HepG2 (cell line): ENCODE data around the gene GMNN. TPM values are rescaled to one million over a fixed set of nuclear protein-coding genes. Genes with fewer than 3 reads are reported as not detected.

Experiments
- ARID4A ChIP-seq: sonication (generic); formaldehyde crosslinking; IDR thresholded peaks from 2 replicates; pipeline ENCODE4 v1.5.0; 2020; ENCODE audit warnings: mild to moderate bottlenecking, missing genetic modification reagents, borderline replicate concordance
- KIAA2018 ChIP-seq: sonication (generic); formaldehyde crosslinking; IDR thresholded peaks from 2 replicates; pipeline ENCODE4 v1.5.0; 2020; ENCODE audit warnings: mild to moderate bottlenecking, missing genetic modification reagents, borderline replicate concordance
- ZBTB40 ChIP-seq, 2 experiments: fragments of 450-650 bp in 1 of 2; sonication (generic) in 1 of 2; formaldehyde crosslinking in 1 of 2; IDR thresholded peaks; 2 replicates each; pipeline versions ENCODE4 v1.6.1 to v1.8.0; 2016 to 2022; ENCODE audit warnings: antibody characterized with exemption in 1 of 2, mild to moderate bottlenecking in 1 of 2, missing genetic modification reagents in 1 of 2
- ZNF230 ChIP-seq: sonication (generic); formaldehyde crosslinking; IDR thresholded peaks from 2 replicates; pipeline ENCODE4 v1.4.0; 2020; ENCODE audit warnings: mild to moderate bottlenecking, missing genetic modification reagents
- ZNF550 ChIP-seq: sonication (generic); formaldehyde crosslinking; IDR thresholded peaks from 2 replicates; pipeline ENCODE4 v1.4.0; 2020; ENCODE audit warnings: mild to moderate bottlenecking, missing genetic modification reagents, borderline replicate concordance
- ZSCAN9 ChIP-seq: IDR thresholded peaks from 2 replicates; pipeline ENCODE4 v1.6.1; 2016; ENCODE audit warnings: borderline replicate concordance
- polyA plus RNA-seq, 8 experiments: library from polyadenylated mRNA; depleted of rRNA in 3 of 8; stranded (reverse) in 7 of 8; unstranded in 1 of 8; fragments of >200 nt; fragmentation: Illumina TruSeq in 4 of 8; extraction: Trizol in 4 of 8; gene quantifications; 2 replicates each; pipeline versions ENCODE4 v1.2.1 to v1.2.3, GENCODE V29; 2011 to 2016; ENCODE audit warnings: low read depth in 4 of 8, missing spikeins in 1 of 8, mixed read lengths in 1 of 8; ENCODE audit not compliant: insufficient read depth in 1 of 8
- total RNA-seq, 5 experiments: library from RNA; depleted of rRNA; stranded (reverse); fragments of >200 nt; fragmentation: Illumina TruSeq; extraction: Trizol; gene quantifications; 2 replicates each; pipeline ENCODE4 v1.2.3, GENCODE V29; 2016; ENCODE audit warnings: low read depth in 1 of 5

The GMNN gene
- total and polyA plus RNA-seq, 2 of the 13 experiments (the other 11 are each of a cell fraction or from before 2014, with no cell fraction given) = 61.8 to 154 TPM

- no peak for TF ChIP-seq ARID4A (CRISPR knock-in tag)
- no peak for TF ChIP-seq ZNF230 (CRISPR knock-in tag)
- no peak for TF ChIP-seq ZSCAN9 (CRISPR knock-in tag)
- TF ChIP-seq ZNF550 (CRISPR knock-in tag) = no peak
- no peak for TF ChIP-seq KIAA2018 (CRISPR knock-in tag)
- TF ChIP-seq ZBTB40 (IDR thresholded peaks at IDR 0.05) = no peak
- TF ChIP-seq ZBTB40 (CRISPR knock-in tag; IDR thresholded peaks at IDR 0.05) = no peak
These were observed 50.4 kb downstream of the GMNN start (continued) for GRCh38 chr6:24825130-24825630.
